SK-N-SH (cell line): ENCODE measurements around the gene ST8SIA6. TPM values are rescaled to one million over a fixed set of nuclear protein-coding genes. Genes with fewer than 3 reads are reported as not detected.

Experiments
- CTCF ChIA-PET: fragments of 300-600, 350-600 bp; formaldehyde crosslinking; extraction: SDS; loops from one replicate; lab custom pipeline; 2021; lab: Yijun Ruan, JAX
- POLR2A ChIA-PET: fragments of 350-600 bp; sonication (Branson Sonifier 250); formaldehyde crosslinking; extraction: SDS; loops from one replicate; lab custom pipeline; 2020; ENCODE audit warnings: antibody characterized with exemption, inconsistent platforms; lab: Yijun Ruan, JAX
- DNase-seq: peaks from one replicate; pipeline ENCODE4 v3.0.0; 2012
- H2AFZ ChIP-seq: fragments of 200-600 bp; sonication (generic); 2 replicates; pipeline ENCODE4 v1.8.1; 2016; ENCODE audit warnings: antibody characterized with exemption, mild to moderate bottlenecking, low read depth
- H3F3A ChIP-seq: fragments of 200-600 bp; sonication (generic); replicated peaks from 2 replicates; pipeline ENCODE3; 2016; ENCODE audit warnings: antibody characterized with exemption, mild to moderate bottlenecking; ENCODE audit not compliant: insufficient read depth
- H3K27ac ChIP-seq, 2 experiments: fragments of 200-500 bp in 1 of 2; fragments of 200-600 bp in 1 of 2; sonication (Bioruptor generic) in 1 of 2; sonication (generic), shearing (Covaris generic) in 1 of 2; 2 replicates each; pipeline versions ENCODE4 v1.5.1 to v1.6.1; 2014 to 2016; ENCODE audit warnings: low read depth in 2 of 2, inconsistent platforms in 1 of 2, low read length in 1 of 2, mild to moderate bottlenecking in 1 of 2, mixed read lengths in 1 of 2
- H3K27me3 ChIP-seq: fragments of 200-600 bp; sonication (generic), shearing (Covaris generic); 2 replicates; pipeline ENCODE4 v1.6.1; 2016; ENCODE audit warnings: mixed run types; ENCODE audit not compliant: insufficient read depth
- H3K36me3 ChIP-seq, 2 experiments: fragments of 200-500 bp in 1 of 2; fragments of 200-600 bp in 1 of 2; sonication (Bioruptor generic) in 1 of 2; sonication (generic) in 1 of 2; replicated peaks in 1 of 2; 2 replicates each; pipeline versions ENCODE3 to v1.5.1; 2014 to 2016; ENCODE audit warnings: low read length in 1 of 2, mild to moderate bottlenecking in 1 of 2; ENCODE audit not compliant: insufficient read depth in 2 of 2, control insufficient read depth in 1 of 2
- H3K4me1 ChIP-seq, 2 experiments: fragments of 200-500 bp in 1 of 2; fragments of 200-600 bp in 1 of 2; sonication (Bioruptor generic) in 1 of 2; sonication (generic), shearing (Covaris generic) in 1 of 2; 2 replicates each; pipeline versions ENCODE4 v1.5.1 to v1.6.1; 2014 to 2016; ENCODE audit warnings: low read depth in 1 of 2, low read length in 1 of 2, mixed run types in 1 of 2; ENCODE audit not compliant: insufficient read depth in 2 of 2, control insufficient read depth in 1 of 2
- H3K4me2 ChIP-seq: fragments of 200-600 bp; sonication (generic), shearing (Covaris generic); 2 replicates; pipeline ENCODE4 v1.6.1; 2017; ENCODE audit warnings: mixed run types
- H3K4me3 ChIP-seq, 2 experiments: fragments of 200-500 bp in 1 of 2; fragments of 200-600 bp in 1 of 2; sonication (Bioruptor generic) in 1 of 2; sonication (generic), shearing (Covaris generic) in 1 of 2; 2 replicates each; pipeline versions ENCODE4 v1.5.1 to v1.8.1; 2014 to 2016; ENCODE audit warnings: low read depth in 2 of 2, inconsistent platforms in 1 of 2, low read length in 1 of 2, mild to moderate bottlenecking in 1 of 2, mixed read lengths in 1 of 2, moderate library complexity in 1 of 2
- H3K79me2 ChIP-seq: fragments of 200-600 bp; sonication (generic); 2 replicates; pipeline ENCODE4 v1.8.1; 2017; ENCODE audit warnings: mild to moderate bottlenecking; ENCODE audit not compliant: insufficient read depth
- H3K9ac ChIP-seq: fragments of 200-600 bp; sonication (generic); 2 replicates; pipeline ENCODE4 v1.6.1; 2017; ENCODE audit warnings: mixed run types
- H3K9me2 ChIP-seq: fragments of 200-600 bp; sonication (generic); 2 replicates; pipeline ENCODE4 v1.6.1; 2017; ENCODE audit warnings: mixed run types
- H3K9me3 ChIP-seq: fragments of 200-600 bp; sonication (generic); 2 replicates; pipeline ENCODE4 v1.6.1; 2017; ENCODE audit warnings: mixed run types, mild to moderate bottlenecking, moderate library complexity
- H4K20me1 ChIP-seq: fragments of 200-600 bp; sonication (generic); 2 replicates; pipeline ENCODE4 v1.6.1; 2017; ENCODE audit warnings: mild to moderate bottlenecking, mixed run types; ENCODE audit not compliant: insufficient read depth
- ELF1 ChIP-seq: IDR thresholded peaks from 2 replicates; pipeline ENCODE4 v1.4.0; 2012
- FOXJ3 ChIP-seq: sonication (generic); formaldehyde crosslinking; IDR thresholded peaks from 2 replicates; pipeline ENCODE4 v1.5.1; 2020; ENCODE audit warnings: mild to moderate bottlenecking, missing genetic modification reagents
- GABPA ChIP-seq: IDR thresholded peaks from 2 replicates; pipeline ENCODE4 v1.4.0; 2012; ENCODE audit warnings: low read depth, mild to moderate bottlenecking
- GATA2 ChIP-seq: sonication (generic); formaldehyde crosslinking; IDR thresholded peaks from 2 replicates; pipeline ENCODE4 v1.5.0; 2020; ENCODE audit warnings: mild to moderate bottlenecking, missing genetic modification reagents
- MAX ChIP-seq: IDR thresholded peaks from 2 replicates; pipeline ENCODE4 v1.4.0; 2012; ENCODE audit warnings: low read depth
- PBX3 ChIP-seq: IDR thresholded peaks from 2 replicates; pipeline ENCODE4; 2012
- POLR2AphosphoS5 ChIP-seq: IDR thresholded peaks from 2 replicates; pipeline ENCODE4 v1.6.1; 2012; ENCODE audit warnings: low read depth, low read length
- RAD21 ChIP-seq: IDR thresholded peaks from 2 replicates; pipeline ENCODE4 v1.6.1; 2012; ENCODE audit warnings: mild to moderate bottlenecking, low read length
- SMC3 ChIP-seq: IDR thresholded peaks from 2 replicates; pipeline ENCODE4 v1.6.1; 2012; ENCODE audit warnings: low read depth, low read length, improper control_type of control experiment
- TAF1 ChIP-seq: IDR thresholded peaks from 2 replicates; pipeline ENCODE4 v1.6.1; 2012; ENCODE audit warnings: low read depth, mild to moderate bottlenecking, low read length, moderate library complexity, borderline replicate concordance
- TCF12 ChIP-seq: IDR thresholded peaks from 2 replicates; pipeline ENCODE4 v1.4.0; 2012
- TEAD4 ChIP-seq: IDR thresholded peaks from 2 replicates; pipeline ENCODE4 v1.4.0; 2012; ENCODE audit warnings: mild to moderate bottlenecking, borderline replicate concordance; ENCODE audit not compliant: insufficient read depth
- WGBS: methylation state at CpG from one replicate; pipeline ENCODE4 v1.1.6; 2017; ENCODE audit warnings: low lambda C conversion rate; 5-methylcytosine and 5-hydroxymethylcytosine counted together
- polyA plus RNA-seq, 3 experiments: library from polyadenylated mRNA; depleted of rRNA; stranded (reverse); fragments of >200 nt; gene quantifications; 2 replicates each; pipeline ENCODE4 v1.2.3, GENCODE V29; 2012

The ST8SIA6 gene
- polyA plus RNA-seq, 1 of the 3 experiments (the other 2 are of a cell fraction): 0.03 TPM

- H2AFZ ChIP-seq: peak overlapping the region; percentile 77
- peak overlapping the region; percentile 24 to 36; a peak in 2 of 4 replicates for H3K4me3 ChIP-seq
- H3K27ac ChIP-seq: peak overlapping the region; percentile 70 to 88
- H3K9me3 ChIP-seq: no peaks in the 10 kb centered on the region
- H3K9me2 ChIP-seq: no peaks in the 10 kb centered on the region
- H3K27me3 ChIP-seq: no peaks in the 10 kb centered on the region
- ChIA-PET CTCF (interaction anchor here (1.5 kb wide), 1 partner anchor 28 kb away, joined by 3 read pairs; no protein-coding TSS in a partner anchor), POLR2A (no interaction called here)
- H3K79me2 ChIP-seq: no peaks in the 10 kb centered on the region
- H3K4me1 ChIP-seq: peaks cover 10 to 16% of the 10 kb centered on the region in 2 experiments; a peak in 3 of 4 replicates
- peak overlapping the region; percentile 64 for H3K4me2 ChIP-seq
- no peaks in the 10 kb centered on the region for H3K36me3 ChIP-seq
- H3F3A ChIP-seq: peaks cover 9% of the 10 kb centered on the region
- H3K9ac ChIP-seq: peak overlapping the region; percentile 31; the same call in 1 of the 2 replicates
- WGBS: 42% methylated on average over 4 of the region's 4 CpGs
- no peaks in the 10 kb centered on the region for H4K20me1 ChIP-seq
- no peak for DNase-seq
- no peak for TF ChIP-seq GABPA
- no peak for TF ChIP-seq FOXJ3
- no peak for TF ChIP-seq GATA2
Observed at GRCh38 chr10:17348011-17348500, 106.3 kb downstream of the ST8SIA6 start.

GRCh38 chr10:17344206-17344605 is 110.2 kb downstream of the ST8SIA6 start:
- Histone ChIP-seq H3K27me3 (no peaks in the 10 kb centered on the region), H3K4me2 (no peak overlapping the region), H3F3A (peaks cover 7% of the 10 kb centered on the region), H3K9me3 (peaks cover 6% of the 10 kb centered on the region; the same call in 1 of the 2 replicates), H3K27ac (no peak overlapping the region), H3K79me2 (no peaks in the 10 kb centered on the region), H3K4me3 (no peak overlapping the region), H3K9me2 (no peaks in the 10 kb centered on the region), H4K20me1 (no peaks in the 10 kb centered on the region), H3K4me1 (peaks cover 7 to 11% of the 10 kb centered on the region in 2 experiments; a peak in 3 of 4 replicates), H3K9ac (no peak overlapping the region)
- ChIA-PET POLR2A (no interaction called here), CTCF (interaction anchor here (1.4 kb wide), 1 partner anchor 54 kb away, joined by 3 read pairs; no protein-coding TSS in a partner anchor)
- 36% methylated on average over 4 of the region's 4 CpGs for WGBS
- TF ChIP-seq TEAD4 (no peak), ELF1 (no peak), PBX3 (no peak), GABPA (no peak), SMC3 (no peak), TAF1 (no peak), TCF12 (no peak), MAX (no peak), POLR2AphosphoS5 (no peak), RAD21 (no peak)
- TF ChIP-seq, all 33 proteins: peak for 0
- no peak for DNase-seq
- H2AFZ ChIP-seq: no peak overlapping the region
- H3K36me3 ChIP-seq: no peaks in the 10 kb centered on the region
